Testis (tissue), 3 donors: ENCODE results near the gene NUPR1. TPM values are rescaled to one million over a fixed set of nuclear protein-coding genes. Genes with fewer than 3 reads are reported as not detected.

Source experiments
- DNase-seq: peaks from one replicate; pipeline ENCODE4 v3.0.0-alpha.2; 2019
- H3K27ac ChIP-seq, 2 donors: fragments of 200-600 bp; sonication (generic); one replicate each; pipeline ENCODE4 v1.5.1; 2019
- H3K27me3 ChIP-seq: fragments of 200-600 bp; sonication (generic); one replicate; pipeline ENCODE4 v1.5.1; 2019
- H3K36me3 ChIP-seq: fragments of 200-600 bp; sonication (generic); one replicate; pipeline ENCODE4 v1.5.1; 2017; ENCODE audit warnings: low read depth; ENCODE audit errors: missing control alignments
- H3K4me1 ChIP-seq: fragments of 200-600 bp; sonication (generic); one replicate; pipeline ENCODE4 v1.5.1; 2019
- H3K4me3 ChIP-seq, 2 donors: fragments of 200-600 bp; sonication (generic); one replicate each; pipeline ENCODE4 v1.5.1; 2017 to 2019
- H3K9me3 ChIP-seq: fragments of 200-600 bp; sonication (generic); one replicate; pipeline ENCODE4 v1.5.1; 2017
- POLR2A ChIP-seq: fragments of 450-650 bp; IDR thresholded peaks from one replicate; pipeline ENCODE4 v1.6.1; 2017; ENCODE audit warnings: antibody characterized with exemption, mild to moderate bottlenecking, moderate library complexity
- WGBS, 2 donors: methylation state at CpG; one replicate each; pipeline ENCODE4 v1.1.5; 2018; 5-methylcytosine and 5-hydroxymethylcytosine counted together
- intact Hi-C: fragments of 100-400 bp; cut with DNase I; formaldehyde crosslinking; loops from one replicate; pipeline ENCODE4 v1.15.1; 2023; ENCODE audit warnings: low total_unique reads
- polyA plus RNA-seq: library from polyadenylated mRNA; stranded (reverse); fragments of 350-450 nt; fragmentation: Illumina TruSeq; extraction: RNeasy Lipid Tissue Mini Kit (QIAGEN cat#74804); gene quantifications from one replicate; pipeline ENCODE4 v1.2.3, GENCODE V29; 2014; ENCODE audit warnings: low read depth, low replicate concordance; ENCODE audit not compliant: insufficient read depth
- total RNA-seq, 2 donors: library from RNA; depleted of rRNA; stranded (reverse); fragments of >200 nt; gene quantifications; one replicate each; pipeline ENCODE4 v1.2.3, GENCODE V29; 2016
- TF ChIP-seq, protein P1 (sequence below), 3 experiments: fragments of 450-650 bp in 2 of 3; fragments of 200-600 bp in 1 of 3; sonication (generic) in 1 of 3; IDR thresholded peaks; one replicate each; pipeline ENCODE4 v1.5.1; 2016 to 2019; ENCODE audit warnings: antibody characterized with exemption in 3 of 3, mild to moderate bottlenecking in 2 of 3, moderate library complexity in 1 of 3

The NUPR1 gene
- total and polyA plus RNA-seq, 3 donors from 2014 or later, result 38.0 to 159 (median 46.6) TPM

DNA sequence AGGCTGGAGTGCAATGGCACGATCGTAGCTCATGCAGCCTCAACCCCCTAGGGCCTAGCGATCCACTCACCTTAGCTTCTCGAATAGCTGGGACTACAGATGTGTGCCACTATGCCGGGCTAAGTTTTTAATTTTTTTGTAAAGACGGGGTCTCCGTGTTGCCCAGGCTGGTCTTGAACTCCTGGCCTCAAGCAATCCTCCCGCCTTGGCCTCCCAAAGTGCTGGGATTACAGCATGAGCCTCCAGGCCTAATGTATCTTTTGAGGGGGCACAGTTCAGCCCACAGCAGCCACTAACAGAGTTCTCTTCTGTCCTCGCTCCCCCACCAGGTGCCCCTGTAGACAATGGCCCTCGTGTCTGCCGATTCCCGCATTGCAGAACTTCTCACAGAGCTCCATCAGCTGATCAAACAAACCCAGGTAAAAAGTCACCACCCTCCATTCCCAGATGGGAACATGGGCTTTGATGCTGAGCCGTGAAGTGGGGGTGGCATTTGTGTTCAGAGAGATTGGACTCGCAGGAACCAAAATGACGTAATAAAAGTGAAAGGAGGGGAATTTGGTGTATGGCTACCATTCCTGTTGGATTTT is 42.0 kb upstream of the NUPR1 start:
- WGBS, 2 donors, result 95 to 96% methylated on average over 15 of the region's 15 CpGs

DNA sequence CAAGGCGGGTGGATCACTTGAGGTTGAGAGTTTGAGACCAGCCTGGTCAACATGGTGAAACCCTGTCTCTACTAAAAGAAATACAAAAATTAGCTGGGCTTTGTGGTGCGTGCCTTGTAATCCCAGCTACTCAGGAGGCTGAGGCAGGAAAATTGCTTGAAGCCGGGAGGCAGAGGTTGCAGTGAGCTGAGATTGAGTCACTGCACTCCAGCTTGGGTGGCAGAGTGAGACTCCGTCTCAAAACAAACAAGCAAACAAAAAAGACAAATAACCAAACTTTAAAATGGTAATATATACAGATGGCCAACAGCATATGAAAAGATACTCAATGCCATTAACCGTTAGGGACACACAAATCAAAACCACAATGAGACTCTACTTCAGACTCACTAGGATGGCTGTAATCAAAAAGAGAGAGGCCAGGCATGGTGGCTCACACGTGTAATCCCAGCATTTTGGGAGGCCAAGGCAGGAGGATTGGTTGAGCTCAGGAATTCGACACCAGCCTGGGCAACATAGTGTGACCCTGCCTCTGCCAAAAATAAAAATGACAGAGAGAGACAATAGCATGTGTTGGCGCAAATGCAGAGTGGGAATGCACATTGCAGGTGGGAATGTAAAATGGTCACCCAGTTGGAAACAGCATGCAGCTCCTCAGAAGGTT is 36.8 kb upstream of the NUPR1 start:
- Histone ChIP-seq H3K4me3 (no peak overlapping the region), H3K27me3 (no peaks in the 10 kb centered on the region), H3K27ac (no peak overlapping the region), H3K4me1 (peaks cover 36% of the 10 kb centered on the region), H3K36me3 (no peaks in the 10 kb centered on the region), H3K9me3 (no peaks in the 10 kb centered on the region)
- intact Hi-C loops, result no loop called here
- DNase-seq, result no peak
- no peak for TF ChIP-seq POLR2A
- TF ChIP-seq, protein P1, sequence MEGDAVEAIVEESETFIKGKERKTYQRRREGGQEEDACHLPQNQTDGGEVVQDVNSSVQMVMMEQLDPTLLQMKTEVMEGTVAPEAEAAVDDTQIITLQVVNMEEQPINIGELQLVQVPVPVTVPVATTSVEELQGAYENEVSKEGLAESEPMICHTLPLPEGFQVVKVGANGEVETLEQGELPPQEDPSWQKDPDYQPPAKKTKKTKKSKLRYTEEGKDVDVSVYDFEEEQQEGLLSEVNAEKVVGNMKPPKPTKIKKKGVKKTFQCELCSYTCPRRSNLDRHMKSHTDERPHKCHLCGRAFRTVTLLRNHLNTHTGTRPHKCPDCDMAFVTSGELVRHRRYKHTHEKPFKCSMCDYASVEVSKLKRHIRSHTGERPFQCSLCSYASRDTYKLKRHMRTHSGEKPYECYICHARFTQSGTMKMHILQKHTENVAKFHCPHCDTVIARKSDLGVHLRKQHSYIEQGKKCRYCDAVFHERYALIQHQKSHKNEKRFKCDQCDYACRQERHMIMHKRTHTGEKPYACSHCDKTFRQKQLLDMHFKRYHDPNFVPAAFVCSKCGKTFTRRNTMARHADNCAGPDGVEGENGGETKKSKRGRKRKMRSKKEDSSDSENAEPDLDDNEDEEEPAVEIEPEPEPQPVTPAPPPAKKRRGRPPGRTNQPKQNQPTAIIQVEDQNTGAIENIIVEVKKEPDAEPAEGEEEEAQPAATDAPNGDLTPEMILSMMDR (IDR thresholded peaks at IDR 0.05), result no peak
- 93 to 94% methylated on average over 8 of the region's 8 CpGs for WGBS, 2 donors

More for the DNA sequence above, 42.0 kb upstream of the NUPR1 start:
- DNase-seq, result no peak
- TF ChIP-seq, protein P1 (IDR thresholded peaks at IDR 0.05), result no peak
- no peak for TF ChIP-seq POLR2A
- H3K27me3 ChIP-seq, result no peaks in the 10 kb centered on the region
- intact Hi-C loops, result no loop called here
- peaks cover 5% of the 10 kb centered on the region for H3K4me1 ChIP-seq
- no peaks in the 10 kb centered on the region for H3K36me3 ChIP-seq
- no peak overlapping the region for H3K4me3 ChIP-seq
- no peaks in the 10 kb centered on the region for H3K9me3 ChIP-seq
- H3K27ac ChIP-seq, result no peak overlapping the region

DNA sequence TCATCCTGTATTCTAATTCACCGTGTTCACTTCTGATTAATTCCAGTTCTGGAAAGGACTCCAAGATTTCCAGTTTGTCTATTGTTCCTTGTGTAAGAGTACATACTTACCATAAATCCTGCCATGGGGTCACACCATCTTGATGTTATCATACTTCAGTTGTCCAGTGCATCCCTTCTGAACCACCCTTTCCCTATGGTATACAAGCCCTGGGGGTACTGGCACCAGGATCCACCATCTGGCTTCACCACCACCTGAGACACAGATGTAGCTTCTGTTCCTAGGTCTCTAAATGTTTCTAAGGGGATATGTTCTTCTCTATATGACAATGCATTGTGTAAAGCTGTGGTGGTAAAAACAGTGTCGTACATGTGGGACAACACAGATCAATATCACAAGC is 36.2 kb upstream of the NUPR1 start:
- Histone ChIP-seq H3K4me1 (peaks cover 36% of the 10 kb centered on the region), H3K27ac (no peak overlapping the region), H3K9me3 (no peaks in the 10 kb centered on the region), H3K27me3 (no peaks in the 10 kb centered on the region), H3K4me3 (no peak overlapping the region), H3K36me3 (no peaks in the 10 kb centered on the region)
- TF ChIP-seq, protein P1 (IDR thresholded peaks at IDR 0.05), result no peak
- TF ChIP-seq POLR2A, result no peak
- no peak for DNase-seq
- 79 to 86% methylated on average over 2 of the region's 2 CpGs for WGBS, 2 donors
- intact Hi-C loops, result no loop called here

DNA sequence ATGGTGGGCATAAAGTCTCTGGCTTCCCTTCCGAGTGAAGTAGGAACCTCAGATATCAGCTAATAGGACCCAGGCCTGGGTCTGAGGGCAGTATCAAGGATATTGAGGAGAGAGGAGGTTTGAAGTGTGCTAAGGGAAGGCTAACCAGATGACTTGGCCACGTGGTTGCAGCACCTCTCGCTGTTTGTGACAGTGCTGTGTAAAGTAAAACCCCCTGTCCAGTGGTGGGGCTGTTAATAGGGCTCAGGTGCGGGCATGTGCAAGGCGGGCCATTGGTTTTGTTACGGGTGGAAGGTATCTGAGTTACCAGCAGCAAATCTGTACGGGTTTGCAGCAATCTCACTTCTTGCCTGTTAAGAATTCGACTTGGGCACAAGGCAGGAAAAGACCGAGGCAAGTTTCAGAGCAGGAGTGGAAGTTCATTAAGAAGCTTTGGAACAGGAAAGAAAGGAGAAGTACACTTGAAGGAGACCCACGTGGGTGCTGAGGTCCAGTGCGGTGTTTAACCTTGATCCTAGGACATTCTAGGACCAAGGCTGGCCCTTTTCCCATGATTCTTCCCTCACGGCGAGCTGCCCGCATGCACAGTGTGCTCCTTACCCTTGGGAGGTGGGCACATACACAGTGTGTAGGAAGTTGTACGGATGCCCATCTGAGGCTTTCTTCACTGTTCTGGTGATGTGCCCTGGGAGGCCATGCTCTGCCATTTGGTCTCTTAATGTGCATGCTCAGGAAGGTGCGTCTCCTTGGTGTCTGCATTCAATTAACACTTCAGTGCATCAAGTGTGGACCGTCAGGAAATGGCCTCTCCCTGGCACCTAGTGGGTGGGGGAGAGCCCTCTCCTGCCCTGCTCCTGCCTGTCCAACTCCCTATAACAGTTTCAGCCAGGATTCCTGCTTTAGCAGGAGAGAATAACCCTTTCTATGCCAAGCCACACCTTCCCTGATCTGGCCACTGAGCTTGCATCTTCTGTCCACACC is 35.3 kb upstream of the NUPR1 start:
- TF ChIP-seq POLR2A, result no peak
- TF ChIP-seq, protein P1 (IDR thresholded peaks at IDR 0.05), result no peak
- DNase-seq, result peak; percentile 23
- Histone ChIP-seq H3K27ac (peak overlapping the region; percentile 83), H3K4me3 (no peak overlapping the region), H3K36me3 (no peaks in the 10 kb centered on the region), H3K27me3 (no peaks in the 10 kb centered on the region), H3K9me3 (no peaks in the 10 kb centered on the region), H3K4me1 (peaks cover 36% of the 10 kb centered on the region)
- intact Hi-C loops, result no loop called here
- 55 to 58% methylated on average over 17 of the region's 17 CpGs for WGBS, 2 donors
